HG02981 (cell line): ENCODE measurements around the gene RNF144A.
"Not testable (repeated sequence)": the region's sequence is repeated elsewhere in the genome, so short reads cannot be mapped to it uniquely, and the experiment has no call there.

Experiments
- ATAC-seq: cut with Tn5 transposase; IDR thresholded peaks from one replicate; pipeline ENCODE4 v1.9.1; 2021; ENCODE audit warnings: mild to moderate bottlenecking, moderate library complexity; ENCODE audit not compliant: unreplicated experiment

RNF144A gene

GRCh38 chr2:6927753-6928152 lies 10.5 kb downstream of the RNF144A start:
- no peak for ATAC-seq

- ATAC-seq = no peak
These were observed 11.2 kb downstream of the RNF144A start for GRCh38 chr2:6928452-6928851.

GRCh38 chr2:6929196-6929819 lies 12.1 kb downstream of the RNF144A start:
- no peak for ATAC-seq

GRCh38 chr2:6930923-6931647 lies 13.9 kb downstream of the RNF144A start:
- ATAC-seq = no peak

- ATAC-seq = no peak
These were observed 14.5 kb downstream of the RNF144A start for GRCh38 chr2:6931753-6932152.

GRCh38 chr2:6932206-6932605 lies 15.0 kb downstream of the RNF144A start:
- ATAC-seq = no peak

- no peak for ATAC-seq
These were observed 15.6 kb downstream of the RNF144A start for GRCh38 chr2:6932828-6933227.

GRCh38 chr2:6933911-6934310 lies 16.7 kb downstream of the RNF144A start:
- ATAC-seq = no peak

GRCh38 chr2:6934345-6934744 lies 17.1 kb downstream of the RNF144A start:
- ATAC-seq = no peak

- no peak for ATAC-seq
These were observed 17.8 kb downstream of the RNF144A start for GRCh38 chr2:6934758-6935651.

- not testable (repeated sequence) for ATAC-seq
These were observed 18.4 kb downstream of the RNF144A start for GRCh38 chr2:6935652-6936020.

GRCh38 chr2:6937157-6937556 lies 19.9 kb downstream of the RNF144A start:
- ATAC-seq = no peak

- no peak for ATAC-seq
These were observed 20.4 kb downstream of the RNF144A start for GRCh38 chr2:6937582-6937981.

- ATAC-seq = no peak
These were observed 21.9 kb downstream of the RNF144A start for GRCh38 chr2:6939071-6939470.

GRCh38 chr2:6940820-6941219 lies 23.6 kb downstream of the RNF144A start:
- no peak for ATAC-seq

- no peak for ATAC-seq
These were observed 24.3 kb downstream of the RNF144A start for GRCh38 chr2:6941299-6942046.

GRCh38 chr2:6942848-6943247 lies 25.6 kb downstream of the RNF144A start:
- ATAC-seq = no peak

GRCh38 chr2:6943523-6943922 lies 26.3 kb downstream of the RNF144A start:
- no peak for ATAC-seq

GRCh38 chr2:6943971-6944370 lies 26.8 kb downstream of the RNF144A start:
- ATAC-seq = no peak

- ATAC-seq = no peak
These were observed 27.3 kb downstream of the RNF144A start for GRCh38 chr2:6944555-6944954.
